Trophoblast cell (in vitro differentiated cells and primary cell): ENCODE measurements around the gene FADS6.

ENCODE experiments used
- DNase-seq, 2 donors: peaks; one replicate each; pipeline ENCODE4 v3.0.0-alpha.2; 2016
- H2AFZ ChIP-seq: 2 replicates; pipeline ENCODE4 v1.6.1; 2013; ENCODE audit warnings: low read length, moderate library complexity, mild to moderate bottlenecking; ENCODE audit not compliant: insufficient read depth, poor library complexity
- H2AK5ac ChIP-seq: 2 replicates; pipeline ENCODE4 v1.6.1; 2013; ENCODE audit warnings: mild to moderate bottlenecking, low read length
- H2BK120ac ChIP-seq: 2 replicates; pipeline ENCODE4 v1.6.1; 2013; ENCODE audit warnings: low read length, mild to moderate bottlenecking, moderate library complexity; ENCODE audit not compliant: insufficient read depth, poor library complexity
- H2BK12ac ChIP-seq: 2 replicates; pipeline ENCODE4 v1.6.1; 2013; ENCODE audit warnings: mild to moderate bottlenecking, low read length, moderate library complexity
- H2BK5ac ChIP-seq: 2 replicates; pipeline ENCODE4 v1.6.1; 2013; ENCODE audit warnings: low read length, low read depth, moderate library complexity, mild to moderate bottlenecking; ENCODE audit not compliant: poor library complexity
- H3K14ac ChIP-seq: 2 replicates; pipeline ENCODE4 v1.6.1; 2013; ENCODE audit warnings: mild to moderate bottlenecking, low read length
- H3K18ac ChIP-seq: 2 replicates; pipeline ENCODE4 v1.6.1; 2013; ENCODE audit warnings: mild to moderate bottlenecking, low read length
- H3K23ac ChIP-seq: 2 replicates; pipeline ENCODE4 v1.6.1; 2013; ENCODE audit warnings: low read length
- H3K27ac ChIP-seq: 2 replicates; pipeline ENCODE4 v1.5.1; 2013; ENCODE audit warnings: low read depth, mild to moderate bottlenecking, inconsistent platforms, low read length, moderate library complexity
- H3K27me3 ChIP-seq: 2 replicates; pipeline ENCODE4 v1.6.1; 2013; ENCODE audit warnings: inconsistent platforms, mild to moderate bottlenecking, low read length, moderate library complexity; ENCODE audit not compliant: insufficient read depth
- H3K36me3 ChIP-seq, 2 experiments: 1 replicate in 1 of 2; 2 replicates in 1 of 2; pipeline ENCODE4 v1.6.1; 2013; ENCODE audit warnings: low read length in 2 of 2, mild to moderate bottlenecking in 2 of 2, moderate library complexity in 1 of 2; ENCODE audit not compliant: insufficient read depth in 2 of 2, control insufficient read depth in 1 of 2
- H3K4ac ChIP-seq: 2 replicates; pipeline ENCODE4 v1.6.1; 2013; ENCODE audit warnings: low read depth, mild to moderate bottlenecking, low read length, moderate library complexity
- H3K4me1 ChIP-seq, 2 experiments: 1 replicate in 1 of 2; 2 replicates in 1 of 2; pipeline ENCODE4 v1.6.1; 2013; ENCODE audit warnings: low read length in 2 of 2, mild to moderate bottlenecking in 2 of 2, moderate library complexity in 1 of 2; ENCODE audit not compliant: insufficient read depth in 2 of 2, control insufficient read depth in 1 of 2
- H3K4me2 ChIP-seq: 2 replicates; pipeline ENCODE4 v1.6.1; 2013; ENCODE audit warnings: inconsistent platforms, mild to moderate bottlenecking, low read length, moderate library complexity
- H3K4me3 ChIP-seq: 2 replicates; pipeline ENCODE4 v1.5.1; 2013; ENCODE audit warnings: mild to moderate bottlenecking, low read depth, low read length, inconsistent platforms
- H3K79me1 ChIP-seq: one replicate; pipeline ENCODE4 v1.6.1; 2013; ENCODE audit warnings: low read length
- H3K79me2 ChIP-seq: 2 replicates; pipeline ENCODE4 v1.6.1; 2013; ENCODE audit warnings: low read length, mild to moderate bottlenecking; ENCODE audit not compliant: control insufficient read depth, insufficient read depth, poor library complexity
- H3K9ac ChIP-seq: 2 replicates; pipeline ENCODE4 v1.6.1; 2013; ENCODE audit warnings: mild to moderate bottlenecking, low read length
- H3K9me3 ChIP-seq: 2 replicates; pipeline ENCODE4 v1.6.1; 2013; ENCODE audit warnings: low read depth, mild to moderate bottlenecking, control low read depth, inconsistent platforms, low read length; ENCODE audit not compliant: insufficient read depth
- H4K12ac ChIP-seq: 2 replicates; pipeline ENCODE4 v1.6.1; 2013; ENCODE audit warnings: low read depth, mild to moderate bottlenecking, low read length, moderate library complexity
- H4K8ac ChIP-seq: 2 replicates; pipeline ENCODE4 v1.6.1; 2013; ENCODE audit warnings: low read depth, mild to moderate bottlenecking, low read length, moderate library complexity
- H4K91ac ChIP-seq: one replicate; pipeline ENCODE4 v1.6.1; 2013; ENCODE audit warnings: low read depth, mild to moderate bottlenecking, low read length, moderate library complexity
- WGBS: extraction: QIAGEN DNeasy Blood & Tissue Kit; methylation state at CpG from one replicate; pipeline ENCODE4 v1.1.7; 2013; ENCODE audit warnings: missing lambda C conversion rate; ENCODE audit not compliant: insufficient read length, insufficient coverage; ENCODE audit errors: extremely low coverage; 5-methylcytosine and 5-hydroxymethylcytosine counted together

The FADS6 gene

DNA sequence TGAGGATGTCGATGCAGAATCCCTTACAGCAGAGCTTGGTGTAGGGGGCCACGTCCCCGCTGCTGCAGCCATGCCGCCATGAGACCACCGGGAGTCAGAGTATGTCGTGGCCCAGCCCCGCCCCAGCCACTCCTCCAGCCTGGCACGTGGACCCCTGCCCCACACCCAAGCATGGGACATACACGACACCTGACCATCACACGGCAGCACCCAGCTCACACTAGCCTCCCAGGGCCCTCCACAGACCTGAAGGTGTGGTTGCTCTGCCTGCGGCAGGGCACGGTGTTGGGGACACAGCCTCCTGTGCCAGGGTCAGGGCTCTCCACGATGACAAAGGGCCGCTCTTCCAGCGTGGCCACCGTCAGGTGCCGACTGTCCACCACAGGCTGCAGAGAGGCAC is 43.1 kb downstream of the FADS6 start:
- no peak overlapping the region for H2BK5ac ChIP-seq
- H4K8ac ChIP-seq: no peak overlapping the region
- no peak overlapping the region for H3K4me3 ChIP-seq
- H3K9ac ChIP-seq: no peak overlapping the region
- H4K91ac ChIP-seq: no peak overlapping the region
- H3K27me3 ChIP-seq: peaks cover 22% of the 10 kb centered on the region
- H3K14ac ChIP-seq: no peak overlapping the region
- no peak overlapping the region for H3K4ac ChIP-seq
- no peak overlapping the region for H3K4me2 ChIP-seq
- H3K36me3 ChIP-seq: no peaks in the 10 kb centered on the region
- H2BK12ac ChIP-seq: no peak overlapping the region
- peaks cover 0 to 5% of the 10 kb centered on the region in 2 experiments for H3K4me1 ChIP-seq
- no peak overlapping the region for H2AFZ ChIP-seq
- H3K79me2 ChIP-seq: no peaks in the 10 kb centered on the region
- no peak overlapping the region for H2AK5ac ChIP-seq
- peaks cover 12% of the 10 kb centered on the region for H3K9me3 ChIP-seq
- no peak for DNase-seq
- H4K12ac ChIP-seq: no peak overlapping the region
- H2BK120ac ChIP-seq: no peak overlapping the region
- no peak overlapping the region for H3K27ac ChIP-seq
- H3K23ac ChIP-seq: no peak overlapping the region
- no peaks in the 10 kb centered on the region for H3K79me1 ChIP-seq
- WGBS: no CpG with 5 or more reads among the region's 17 CpGs
- H3K18ac ChIP-seq: no peak overlapping the region

DNA sequence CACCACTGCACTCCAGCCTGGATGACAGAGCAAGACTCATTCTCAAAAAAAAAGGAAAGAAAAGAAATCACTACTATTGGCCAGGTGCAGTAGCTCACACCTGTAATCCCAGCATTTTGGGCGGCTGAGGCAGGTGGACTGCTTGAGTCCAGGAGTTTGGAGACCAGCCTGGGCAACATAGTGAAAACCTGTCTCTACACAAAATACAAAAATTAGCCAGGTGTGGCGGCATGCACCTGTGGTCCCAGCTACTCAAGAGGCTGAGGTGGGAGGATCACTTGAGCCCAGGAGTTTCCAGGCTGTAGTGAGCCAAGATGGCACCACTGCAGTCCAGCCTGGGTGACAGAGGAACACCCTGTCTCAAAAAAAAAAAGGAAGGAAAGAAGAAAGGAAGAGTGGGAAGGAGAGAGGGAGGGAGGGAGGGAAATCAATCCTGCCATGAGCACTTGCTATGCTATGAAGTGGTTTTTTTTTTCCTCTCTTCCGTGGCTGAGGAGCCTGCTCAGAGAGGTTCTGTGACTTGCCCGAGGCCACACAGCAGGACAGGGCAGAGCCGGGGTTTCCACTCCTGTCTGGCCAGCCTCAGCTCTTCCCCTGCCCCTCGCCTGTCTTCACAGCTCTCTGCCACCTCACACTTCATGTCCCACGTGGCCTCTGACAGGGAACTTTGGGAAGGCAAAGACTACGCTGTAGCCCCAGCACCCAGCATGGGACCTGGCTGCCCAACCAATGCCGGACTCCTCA is 44.6 kb downstream of the FADS6 start:
- Histone ChIP-seq H4K91ac (no peak overlapping the region), H2AFZ (no peak overlapping the region), H3K18ac (no peak overlapping the region), H4K8ac (no peak overlapping the region), H3K36me3 (no peaks in the 10 kb centered on the region), H3K4me1 (peaks cover 0 to 5% of the 10 kb centered on the region in 2 experiments), H2BK120ac (no peak overlapping the region), H2AK5ac (no peak overlapping the region), H2BK5ac (no peak overlapping the region), H2BK12ac (no peak overlapping the region), H3K27me3 (peaks cover 21% of the 10 kb centered on the region), H3K14ac (no peak overlapping the region), H3K4me3 (no peak overlapping the region), H4K12ac (no peak overlapping the region), H3K4me2 (no peak overlapping the region), H3K79me1 (no peaks in the 10 kb centered on the region), H3K9ac (no peak overlapping the region), H3K79me2 (no peaks in the 10 kb centered on the region), H3K9me3 (peaks cover 9% of the 10 kb centered on the region), H3K4ac (no peak overlapping the region), H3K23ac (no peak overlapping the region), H3K27ac (no peak overlapping the region)
- no CpG with 5 or more reads among the region's 9 CpGs for WGBS
- DNase-seq: no peak

- Histone ChIP-seq H2AFZ (no peak overlapping the region), H2AK5ac (no peak overlapping the region), H3K27ac (no peak overlapping the region), H3K23ac (no peak overlapping the region), H3K79me2 (no peaks in the 10 kb centered on the region), H3K27me3 (peaks cover 15% of the 10 kb centered on the region), H4K91ac (no peak overlapping the region), H3K9ac (no peak overlapping the region), H3K4me2 (no peak overlapping the region), H3K18ac (no peak overlapping the region), H4K12ac (no peak overlapping the region), H3K4ac (no peak overlapping the region), H3K36me3 (no peaks in the 10 kb centered on the region), H2BK12ac (no peak overlapping the region), H3K79me1 (no peaks in the 10 kb centered on the region), H4K8ac (no peak overlapping the region), H3K4me3 (no peak overlapping the region), H3K9me3 (peaks cover 2% of the 10 kb centered on the region), H3K4me1 (no peaks in the 10 kb centered on the region), H2BK5ac (no peak overlapping the region), H3K14ac (no peak overlapping the region), H2BK120ac (no peak overlapping the region)
- no CpG with 5 or more reads among the region's 16 CpGs for WGBS
- DNase-seq: no peak
These were observed 46.8 kb downstream of the FADS6 start for GRCh38 chr17:74846621-74847020.

- Histone ChIP-seq H3K79me2 (no peaks in the 10 kb centered on the region), H3K9ac (no peak overlapping the region), H4K12ac (no peak overlapping the region), H3K27ac (no peak overlapping the region), H3K4me1 (peaks cover 0 to 6% of the 10 kb centered on the region in 2 experiments), H3K4me3 (no peak overlapping the region), H3K4me2 (no peak overlapping the region), H4K91ac (no peak overlapping the region), H3K18ac (no peak overlapping the region), H3K9me3 (no peaks in the 10 kb centered on the region), H3K79me1 (no peaks in the 10 kb centered on the region), H2BK5ac (no peak overlapping the region), H2AK5ac (no peak overlapping the region), H2BK120ac (no peak overlapping the region), H3K14ac (no peak overlapping the region), H3K4ac (no peak overlapping the region), H3K27me3 (peaks cover 15% of the 10 kb centered on the region), H2AFZ (no peak overlapping the region), H4K8ac (no peak overlapping the region), H2BK12ac (no peak overlapping the region), H3K23ac (no peak overlapping the region), H3K36me3 (peaks cover 0 to 6% of the 10 kb centered on the region in 2 experiments)
- no CpG with 5 or more reads among the region's 26 CpGs for WGBS
- no peak for DNase-seq
These were observed 50.1 kb downstream of the FADS6 start for GRCh38 chr17:74843352-74843627.
